Measurements from ENCODE around the gene TMEM53. TPM values are rescaled to one million over a fixed set of nuclear protein-coding genes. Genes with fewer than 3 reads are reported as not detected.

TMEM53 gene
- total RNA-seq, 2 donors from 2014 or later = 26.4 to 29.6 TPM

DNA sequence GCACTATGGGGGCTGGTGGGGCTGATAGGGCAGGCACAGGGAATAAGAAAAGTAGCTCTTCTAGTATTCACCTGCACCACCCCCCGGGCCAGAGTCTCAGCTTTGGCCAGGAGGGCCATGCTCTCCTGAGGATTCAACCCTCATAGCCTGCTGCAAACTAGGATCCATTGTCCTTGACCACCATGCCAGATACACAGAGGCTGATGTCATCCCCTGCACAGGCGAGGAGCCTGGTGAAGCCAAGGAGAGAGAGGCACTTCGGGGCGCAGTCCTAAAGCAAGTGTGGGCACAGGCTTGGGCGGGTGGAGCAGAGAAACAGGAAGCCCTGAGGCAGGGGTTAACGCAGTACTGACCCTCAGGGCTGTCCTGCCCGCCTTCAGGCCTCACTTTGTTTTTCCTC is 29.5 kb downstream of the TMEM53 start:
- Histone ChIP-seq H3K9me3 (no peaks in the 10 kb centered on the region), H3K27me3 (no peaks in the 10 kb centered on the region), H3K9ac (ENCODE audit: low read depth in 2 of 2, low read length in 2 of 2) (no peak overlapping the region), H3K4me3 (no peak overlapping the region), H3K4me1 (no peaks in the 10 kb centered on the region), H3K36me3 (peaks cover 9% of the 10 kb centered on the region), H3K27ac (no peak overlapping the region)
- TF ChIP-seq, protein P1, sequence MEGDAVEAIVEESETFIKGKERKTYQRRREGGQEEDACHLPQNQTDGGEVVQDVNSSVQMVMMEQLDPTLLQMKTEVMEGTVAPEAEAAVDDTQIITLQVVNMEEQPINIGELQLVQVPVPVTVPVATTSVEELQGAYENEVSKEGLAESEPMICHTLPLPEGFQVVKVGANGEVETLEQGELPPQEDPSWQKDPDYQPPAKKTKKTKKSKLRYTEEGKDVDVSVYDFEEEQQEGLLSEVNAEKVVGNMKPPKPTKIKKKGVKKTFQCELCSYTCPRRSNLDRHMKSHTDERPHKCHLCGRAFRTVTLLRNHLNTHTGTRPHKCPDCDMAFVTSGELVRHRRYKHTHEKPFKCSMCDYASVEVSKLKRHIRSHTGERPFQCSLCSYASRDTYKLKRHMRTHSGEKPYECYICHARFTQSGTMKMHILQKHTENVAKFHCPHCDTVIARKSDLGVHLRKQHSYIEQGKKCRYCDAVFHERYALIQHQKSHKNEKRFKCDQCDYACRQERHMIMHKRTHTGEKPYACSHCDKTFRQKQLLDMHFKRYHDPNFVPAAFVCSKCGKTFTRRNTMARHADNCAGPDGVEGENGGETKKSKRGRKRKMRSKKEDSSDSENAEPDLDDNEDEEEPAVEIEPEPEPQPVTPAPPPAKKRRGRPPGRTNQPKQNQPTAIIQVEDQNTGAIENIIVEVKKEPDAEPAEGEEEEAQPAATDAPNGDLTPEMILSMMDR (IDR thresholded peaks at IDR 0.05) = no peak
- intact Hi-C loops (cut with DNase I) = no loop called here
- DNase-seq = no peak

DNA sequence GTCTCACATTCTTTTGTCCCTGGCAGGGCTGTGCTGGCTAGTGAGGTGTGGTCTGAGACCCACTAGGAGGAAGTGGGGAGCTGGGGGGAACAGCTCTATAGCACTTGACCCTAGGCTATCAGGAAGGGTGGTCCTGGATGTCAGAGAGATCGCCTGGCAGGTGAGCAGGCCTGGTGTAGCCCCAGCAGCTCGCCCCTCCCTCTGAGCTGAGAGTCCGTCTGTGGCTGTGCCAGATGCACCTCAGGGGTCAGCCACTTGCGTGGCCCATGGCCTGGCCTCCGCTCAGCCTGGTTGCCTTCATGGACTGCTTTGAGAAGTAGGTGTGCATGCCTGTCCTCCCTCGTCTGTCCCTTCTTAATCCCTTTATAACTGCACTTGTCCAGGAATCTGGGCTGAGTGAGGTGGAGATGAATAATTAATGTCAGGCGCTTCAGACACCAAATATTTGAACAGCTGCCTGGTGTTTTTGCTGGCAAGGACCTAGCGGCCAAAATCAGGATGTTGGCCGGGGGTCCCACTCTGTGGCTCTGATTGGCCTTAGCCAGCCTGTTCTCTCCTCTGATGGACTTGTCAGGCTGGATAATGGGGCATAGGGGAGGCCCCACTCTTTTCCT is 30.5 kb downstream of the TMEM53 start:
- intact Hi-C loops (cut with DNase I) = no loop called here
- no peaks in the 10 kb centered on the region for H3K9me3 ChIP-seq
- H3K4me1 ChIP-seq = no peaks in the 10 kb centered on the region
- DNase-seq = no peak
- no peak overlapping the region for H3K4me3 ChIP-seq
- H3K27me3 ChIP-seq = no peaks in the 10 kb centered on the region
- TF ChIP-seq, protein P1 (IDR thresholded peaks at IDR 0.05) = no peak
- no peak overlapping the region for H3K27ac ChIP-seq
- H3K9ac ChIP-seq (ENCODE audit: low read depth in 2 of 2, low read length in 2 of 2) = no peak overlapping the region
- peaks cover 9% of the 10 kb centered on the region for H3K36me3 ChIP-seq

DNA sequence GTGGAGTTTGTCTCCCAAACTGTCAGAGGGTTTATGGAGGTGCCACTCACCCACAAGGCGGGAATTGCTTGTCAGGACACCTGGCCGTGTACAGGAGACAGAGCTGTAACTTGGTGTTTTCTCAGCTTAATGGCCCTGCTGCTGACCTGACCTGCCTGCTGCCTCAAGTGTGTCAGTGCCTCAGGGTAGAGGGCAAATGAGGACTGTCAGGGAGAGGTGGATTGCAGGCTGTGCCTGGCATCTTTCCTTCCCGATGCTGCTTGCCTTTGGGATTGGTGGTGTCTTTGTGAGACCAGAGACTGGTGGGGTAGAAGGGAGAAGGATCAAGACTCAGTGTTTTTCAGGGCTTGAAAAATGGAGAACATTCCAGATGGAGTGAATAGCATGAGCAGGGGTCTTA is 31.4 kb downstream of the TMEM53 start:
- TF ChIP-seq, protein P1 (IDR thresholded peaks at IDR 0.05) = no peak
- intact Hi-C loops (cut with DNase I) = no loop called here

GRCh38 chr1:44642255-44642654 is 32.0 kb downstream of the TMEM53 start:
- H3K4me1 ChIP-seq = no peaks in the 10 kb centered on the region

More for the DNA sequence above, 31.4 kb downstream of the TMEM53 start:
- no peaks in the 10 kb centered on the region for H3K9me3 ChIP-seq
- peaks cover 14% of the 10 kb centered on the region for H3K36me3 ChIP-seq
- H3K4me3 ChIP-seq = no peak overlapping the region
- no peaks in the 10 kb centered on the region for H3K27me3 ChIP-seq
- H3K9ac ChIP-seq (ENCODE audit: low read depth in 2 of 2, low read length in 2 of 2) = no peak overlapping the region
- DNase-seq = no peak
- H3K27ac ChIP-seq = no peak overlapping the region
- no peaks in the 10 kb centered on the region for H3K4me1 ChIP-seq

DNA sequence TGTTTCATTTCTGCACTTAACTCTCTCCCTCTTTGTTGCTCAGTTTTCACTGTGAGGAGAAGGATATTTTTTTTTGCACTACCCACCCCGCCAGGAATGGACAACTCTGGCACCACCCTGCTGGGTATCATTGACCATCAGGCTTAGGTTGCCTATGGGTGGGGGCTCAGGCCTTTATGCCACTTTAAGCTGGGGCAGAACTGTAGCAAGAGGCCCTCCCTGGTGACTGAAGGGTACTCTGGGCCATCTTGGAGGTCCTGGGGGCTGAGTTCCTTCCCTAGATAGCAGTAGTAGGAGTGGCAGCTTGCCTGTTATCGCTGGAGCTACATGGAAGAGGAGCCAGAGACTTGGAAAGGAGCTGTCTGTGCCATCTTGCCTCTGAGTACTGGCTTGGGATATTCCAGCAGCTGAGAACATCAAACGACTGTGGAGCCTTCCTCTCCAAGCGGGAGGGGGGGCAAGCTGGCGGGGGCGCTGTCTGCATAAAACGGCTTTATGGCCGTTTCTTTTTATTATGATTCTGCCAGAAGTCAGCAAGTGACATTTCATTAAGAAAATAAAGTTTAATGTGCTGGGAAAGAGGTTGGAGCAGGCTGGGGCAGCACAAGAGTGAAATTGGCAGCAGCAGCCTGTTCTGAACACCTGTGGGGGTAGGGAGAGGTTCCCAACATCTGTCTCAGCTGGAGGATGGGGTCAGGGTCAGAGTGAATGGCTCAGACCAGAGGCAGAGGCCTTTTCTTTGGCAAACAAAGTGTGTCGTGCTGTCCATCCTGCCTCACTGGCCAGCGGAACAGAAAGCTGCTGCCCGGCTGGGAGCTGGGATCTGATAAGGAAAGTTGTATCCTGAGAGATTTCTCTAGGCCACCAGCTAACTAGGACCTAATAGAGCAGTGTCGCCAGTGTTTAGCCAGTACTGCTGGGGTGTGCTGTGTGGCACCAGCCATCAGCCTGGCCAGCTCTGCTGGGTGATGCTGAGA is 32.9 kb downstream of the TMEM53 start:
- H3K4me1 ChIP-seq = no peaks in the 10 kb centered on the region
- no peaks in the 10 kb centered on the region for H3K9me3 ChIP-seq
- no peak for DNase-seq
- H3K27me3 ChIP-seq = no peaks in the 10 kb centered on the region
- peaks cover 24% of the 10 kb centered on the region for H3K36me3 ChIP-seq
- H3K9ac ChIP-seq (ENCODE audit: low read depth in 2 of 2, low read length in 2 of 2) = no peak overlapping the region
- TF ChIP-seq, protein P1 (IDR thresholded peaks at IDR 0.05) = no peak
- H3K4me3 ChIP-seq = no peak overlapping the region
- intact Hi-C loops (cut with DNase I) = no loop called here
- H3K27ac ChIP-seq = no peak overlapping the region

More at GRCh38 chr1:44642255-44642654, 32.0 kb downstream of the TMEM53 start:
- no peaks in the 10 kb centered on the region for H3K27me3 ChIP-seq
- TF ChIP-seq, protein P1 (IDR thresholded peaks at IDR 0.05) = no peak
- H3K9ac ChIP-seq (ENCODE audit: low read depth in 2 of 2, low read length in 2 of 2) = no peak overlapping the region
- no peak overlapping the region for H3K4me3 ChIP-seq
- no peak for DNase-seq
- intact Hi-C loops (cut with DNase I) = no loop called here
- H3K27ac ChIP-seq = no peak overlapping the region
- H3K36me3 ChIP-seq = peaks cover 16% of the 10 kb centered on the region
- no peaks in the 10 kb centered on the region for H3K9me3 ChIP-seq
